ENCODE measurements around the gene RGSL1. TPM values are rescaled to one million over a fixed set of nuclear protein-coding genes. Genes with fewer than 3 reads are reported as not detected.

Gene RGSL1
- total RNA-seq (2014; rRNA removed; shearing (Covaris generic)): not detected in 2 replicates

DNA sequence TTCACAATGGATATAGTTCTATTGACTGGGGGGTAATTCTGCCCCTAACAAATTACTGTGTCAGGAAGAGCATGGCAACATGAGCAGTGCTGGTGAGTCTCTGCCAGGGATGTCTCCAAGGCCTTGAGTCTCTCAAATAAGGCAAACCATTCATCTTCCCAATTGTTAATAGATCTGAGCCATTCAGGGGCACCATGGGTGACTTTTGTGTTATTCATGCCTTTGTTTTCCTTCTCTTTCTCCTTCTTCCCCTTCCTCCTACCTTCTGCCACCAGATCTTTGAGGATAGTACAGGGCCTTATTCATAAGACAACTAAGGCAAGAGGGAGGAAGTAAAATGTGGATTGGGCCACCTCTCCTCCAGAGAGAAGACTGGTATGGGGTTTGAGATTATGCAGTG lies at the start of gene RGSL1:
Gene RGSL1 (plus strand): TSS at position 60 of the 400 bp plus-strand sequence. CDS start 20 bp downstream, at position 80.
- H3K4me1 ChIP-seq (replicated peaks): no peaks in the 10 kb centered on the region
- no peak within 1 kb of the TSS for H3K4me3 ChIP-seq
- no peaks in the 10 kb centered on the region for H3K36me3 ChIP-seq
- H3K27ac ChIP-seq: no peak within 1 kb of the TSS
- DNase-seq (ENCODE audit: low read depth in 1 of 2, low spot score in 2 of 2): no peak
- no peaks in the 10 kb centered on the region for H3K27me3 ChIP-seq (replicated peaks)
- no peaks in the 10 kb centered on the region for H3K9me3 ChIP-seq (replicated peaks)

DNA sequence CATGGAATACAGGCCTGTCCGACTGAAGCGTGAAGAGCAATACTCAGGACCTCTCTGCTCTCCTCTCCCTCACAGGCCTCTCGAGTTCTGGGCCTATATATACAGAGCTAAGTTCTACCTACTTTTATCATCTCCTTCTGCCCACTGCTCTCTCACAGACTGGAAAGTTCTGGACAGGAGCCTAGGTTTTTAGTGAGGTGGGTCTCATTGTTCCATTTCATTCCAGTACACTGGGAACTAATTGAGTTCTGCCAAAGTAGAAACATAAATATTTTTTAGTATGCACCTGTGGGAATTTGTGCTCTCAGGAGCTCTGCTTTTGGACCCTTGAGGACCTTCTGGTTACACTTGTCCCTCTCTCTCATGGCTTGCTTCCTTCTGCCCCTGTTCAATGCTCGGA lies 49.4 kb upstream of the RGSL1 start, which contains the start of gene TEDDM1:
Gene TEDDM1 (minus strand): TSS at position 101 of the 400 bp plus-strand sequence. CDS start 182 bp downstream, outside the sequence.
- H3K4me3 ChIP-seq: no peak within 1 kb of the TSS

DNA sequence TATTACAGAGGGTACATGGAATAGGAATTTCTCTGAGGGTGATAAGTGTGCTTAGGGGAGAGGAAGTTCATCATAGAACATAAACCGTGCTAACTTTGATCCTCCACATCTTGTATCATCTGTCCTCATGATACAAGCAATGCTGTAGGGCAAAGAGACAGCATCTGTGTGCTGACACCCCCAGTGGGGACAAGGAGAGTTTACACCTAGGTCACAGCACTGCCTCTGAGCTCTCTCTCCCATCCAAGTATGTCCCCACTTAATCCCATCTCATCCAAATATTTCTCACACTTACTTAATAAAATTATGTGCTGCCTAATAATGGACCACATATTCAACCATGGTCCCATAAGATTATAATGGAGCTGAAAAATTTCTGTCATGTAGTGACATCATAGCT lies 45.2 kb upstream of the RGSL1 start:
- H3K27ac ChIP-seq: no peak overlapping the region
- no peaks in the 10 kb centered on the region for H3K36me3 ChIP-seq
- no peaks in the 10 kb centered on the region for H3K27me3 ChIP-seq (replicated peaks)
- no peaks in the 10 kb centered on the region for H3K9me3 ChIP-seq (replicated peaks)
- no peak for DNase-seq (ENCODE audit: low read depth in 1 of 2, low spot score in 2 of 2)
- H3K4me1 ChIP-seq (replicated peaks): no peaks in the 10 kb centered on the region
- H3K4me3 ChIP-seq: no peak overlapping the region

More for the DNA sequence above, 49.4 kb upstream of the RGSL1 start, which contains the start of gene TEDDM1:
- H3K9me3 ChIP-seq (replicated peaks): no peaks in the 10 kb centered on the region
- no peaks in the 10 kb centered on the region for H3K4me1 ChIP-seq (replicated peaks)
- DNase-seq (ENCODE audit: low read depth in 1 of 2, low spot score in 2 of 2): no peak
- H3K27me3 ChIP-seq (replicated peaks): no peaks in the 10 kb centered on the region
- no peaks in the 10 kb centered on the region for H3K36me3 ChIP-seq
- H3K27ac ChIP-seq: no peak within 1 kb of the TSS

DNA sequence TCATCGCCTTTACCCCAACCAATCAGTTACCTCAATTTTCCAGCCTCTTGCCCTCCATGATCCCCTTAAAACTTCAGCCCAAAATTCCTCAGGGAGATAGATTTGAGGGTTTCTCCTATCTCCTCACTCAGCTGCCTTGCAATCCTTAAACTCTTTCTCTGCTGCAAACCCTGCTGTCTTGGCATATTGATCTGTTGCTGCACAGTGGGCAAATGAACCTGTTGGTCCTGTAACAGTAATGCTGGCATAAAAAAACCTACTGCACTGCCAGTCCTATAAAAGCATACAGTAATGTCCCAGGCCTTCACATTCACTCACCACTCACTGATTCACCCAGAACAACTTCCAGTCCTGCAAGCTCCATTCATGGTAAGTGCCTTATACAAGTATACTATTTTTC lies 44.4 kb upstream of the RGSL1 start:
- DNase-seq (ENCODE audit: low read depth in 1 of 2, low spot score in 2 of 2): no peak
- no peaks in the 10 kb centered on the region for H3K27me3 ChIP-seq (replicated peaks)
- H3K4me1 ChIP-seq (replicated peaks): no peaks in the 10 kb centered on the region
- no peak overlapping the region for H3K4me3 ChIP-seq
- H3K36me3 ChIP-seq: no peaks in the 10 kb centered on the region
- H3K27ac ChIP-seq: no peak overlapping the region
- H3K9me3 ChIP-seq (replicated peaks): no peaks in the 10 kb centered on the region

DNA sequence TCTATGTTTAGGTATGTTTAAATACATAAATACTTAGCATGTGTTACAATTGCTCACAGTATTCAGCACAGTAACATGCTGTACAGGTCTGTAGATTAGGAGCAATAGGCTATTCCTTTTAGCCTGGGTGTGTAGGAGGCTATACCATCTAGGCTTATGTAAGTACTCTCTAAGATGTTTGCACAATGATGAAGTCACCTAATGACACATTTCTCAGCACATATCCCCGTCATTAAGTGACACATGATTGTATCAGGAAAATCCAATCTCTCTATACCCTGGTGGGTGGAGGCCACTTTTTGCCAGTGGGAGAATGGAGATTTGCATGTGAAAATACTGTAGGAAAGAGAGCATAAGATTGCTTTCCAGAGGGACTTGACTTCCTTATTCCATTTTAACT lies 43.9 kb upstream of the RGSL1 start:
- Histone ChIP-seq H3K36me3 (no peaks in the 10 kb centered on the region), H3K27ac (no peak overlapping the region), H3K27me3 (replicated peaks) (no peaks in the 10 kb centered on the region), H3K9me3 (replicated peaks) (no peaks in the 10 kb centered on the region), H3K4me1 (replicated peaks) (no peaks in the 10 kb centered on the region), H3K4me3 (no peak overlapping the region)
- DNase-seq (ENCODE audit: low read depth in 1 of 2, low spot score in 2 of 2): no peak

DNA sequence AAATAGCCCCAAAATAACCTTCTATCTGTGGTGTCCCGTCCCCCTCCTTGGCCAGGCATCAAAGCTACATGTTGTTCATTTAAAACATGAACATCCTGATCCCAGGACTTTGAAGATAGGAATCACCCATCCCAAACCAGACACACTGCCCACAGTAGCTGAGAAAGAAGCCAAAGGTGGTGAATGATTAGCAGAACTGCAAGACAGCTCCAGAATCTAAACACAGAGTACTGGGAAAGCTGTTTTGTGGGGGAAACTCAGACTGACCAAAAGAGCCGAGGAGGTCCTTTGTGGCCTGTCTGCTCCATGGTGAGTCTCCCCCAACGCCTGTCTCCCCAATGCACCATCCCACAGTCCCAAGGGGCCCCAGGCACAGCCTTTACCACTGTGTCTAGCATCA lies 42.2 kb upstream of the RGSL1 start:
- no peak for DNase-seq (ENCODE audit: low read depth in 1 of 2, low spot score in 2 of 2)
- H3K27ac ChIP-seq: no peak overlapping the region
- H3K4me1 ChIP-seq (replicated peaks): no peaks in the 10 kb centered on the region
- no peaks in the 10 kb centered on the region for H3K9me3 ChIP-seq (replicated peaks)
- no peak overlapping the region for H3K4me3 ChIP-seq
- no peaks in the 10 kb centered on the region for H3K27me3 ChIP-seq (replicated peaks)
- no peaks in the 10 kb centered on the region for H3K36me3 ChIP-seq

DNA sequence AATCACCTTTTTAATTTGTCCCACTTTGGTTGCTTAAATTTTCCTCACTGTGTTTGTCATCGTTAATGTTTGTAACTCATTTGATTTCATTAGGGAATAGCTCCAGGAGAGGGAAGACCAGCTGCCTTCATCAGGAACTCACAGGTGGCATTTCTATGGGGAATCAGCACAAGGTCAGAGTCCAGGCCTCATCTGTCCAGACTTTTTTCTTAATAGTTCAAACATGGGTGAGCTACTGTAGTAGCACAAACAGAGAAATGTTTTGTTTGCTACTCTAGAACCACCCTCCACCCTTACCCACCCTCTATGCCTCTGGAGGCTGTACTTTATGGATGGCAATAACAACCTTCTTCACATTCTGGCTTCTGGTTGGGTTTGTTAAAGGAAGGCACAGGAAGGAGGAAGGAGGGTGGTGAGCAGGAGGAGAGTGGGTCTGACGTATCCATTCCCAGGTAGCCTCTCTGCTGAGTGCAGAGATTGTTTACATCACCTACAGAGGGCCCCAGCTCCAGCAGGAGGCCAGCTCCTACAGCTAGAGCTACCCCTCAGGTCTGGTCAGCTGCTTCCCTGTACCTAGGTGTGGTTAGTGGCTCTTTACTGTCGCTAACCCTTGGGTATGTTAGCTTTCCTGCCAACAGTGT lies 41.4 kb upstream of the RGSL1 start:
- Histone ChIP-seq H3K4me3 (no peak overlapping the region), H3K36me3 (no peaks in the 10 kb centered on the region), H3K9me3 (replicated peaks) (no peaks in the 10 kb centered on the region), H3K27ac (no peak overlapping the region), H3K4me1 (replicated peaks) (no peaks in the 10 kb centered on the region), H3K27me3 (replicated peaks) (no peaks in the 10 kb centered on the region)
- no peak for DNase-seq (ENCODE audit: low read depth in 1 of 2, low spot score in 2 of 2)

DNA sequence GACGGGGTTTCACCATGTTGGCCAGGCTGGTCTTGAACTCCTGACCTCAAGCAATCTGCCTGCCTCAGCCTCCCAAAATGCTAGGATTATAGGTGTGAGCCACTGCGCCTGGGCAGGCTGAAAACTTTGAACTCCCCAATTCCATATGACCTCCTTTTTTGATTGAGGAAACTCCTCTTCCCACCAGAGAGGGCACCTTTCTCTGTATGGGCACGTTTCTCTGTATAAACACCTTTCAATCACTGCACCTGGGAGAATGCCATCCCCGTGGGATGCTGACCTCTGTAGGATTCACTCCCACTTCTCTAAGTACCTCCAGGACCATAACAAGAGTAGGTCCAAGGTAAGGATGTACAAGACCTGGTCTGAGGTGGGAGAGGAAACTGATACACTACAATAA lies 39.8 kb upstream of the RGSL1 start:
- Histone ChIP-seq H3K27me3 (replicated peaks) (no peaks in the 10 kb centered on the region), H3K36me3 (no peaks in the 10 kb centered on the region), H3K4me1 (replicated peaks) (no peaks in the 10 kb centered on the region), H3K4me3 (no peak overlapping the region), H3K27ac (no peak overlapping the region), H3K9me3 (replicated peaks) (no peaks in the 10 kb centered on the region)
- no peak for DNase-seq (ENCODE audit: low read depth in 1 of 2, low spot score in 2 of 2)

DNA sequence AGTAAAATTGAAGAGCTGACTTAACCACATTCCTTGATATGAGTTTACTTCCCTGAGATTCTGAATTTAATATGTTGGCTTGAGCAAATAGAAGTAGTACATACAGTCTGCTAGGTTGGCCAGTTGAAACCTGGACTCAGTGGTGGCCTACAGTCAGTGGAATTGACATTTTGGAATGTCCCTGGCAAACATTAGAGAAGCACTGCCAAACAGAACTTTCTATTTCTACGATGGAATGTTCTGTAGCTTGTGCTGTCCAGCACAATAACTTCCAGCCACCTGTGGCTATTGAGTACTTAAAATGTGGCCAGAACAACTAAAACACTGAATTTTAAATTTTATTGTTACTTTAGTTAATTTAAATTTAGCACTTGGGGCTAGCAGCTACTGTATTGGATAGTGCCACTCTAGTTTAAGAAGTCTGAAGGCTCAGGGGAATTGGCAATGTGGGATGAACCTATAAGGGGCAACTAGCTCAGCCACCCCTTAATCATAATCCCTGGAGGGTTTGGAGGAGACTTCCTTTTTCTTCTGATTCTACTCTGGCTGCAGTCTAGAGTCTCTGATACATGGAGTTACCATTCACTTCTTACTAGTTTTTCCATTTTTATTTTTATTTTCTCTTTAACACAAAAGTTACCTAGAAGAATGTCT lies 39.2 kb upstream of the RGSL1 start:
- DNase-seq (ENCODE audit: low read depth in 1 of 2, low spot score in 2 of 2): no peak
- Histone ChIP-seq H3K9me3 (replicated peaks) (no peaks in the 10 kb centered on the region), H3K27me3 (replicated peaks) (no peaks in the 10 kb centered on the region)

DNA sequence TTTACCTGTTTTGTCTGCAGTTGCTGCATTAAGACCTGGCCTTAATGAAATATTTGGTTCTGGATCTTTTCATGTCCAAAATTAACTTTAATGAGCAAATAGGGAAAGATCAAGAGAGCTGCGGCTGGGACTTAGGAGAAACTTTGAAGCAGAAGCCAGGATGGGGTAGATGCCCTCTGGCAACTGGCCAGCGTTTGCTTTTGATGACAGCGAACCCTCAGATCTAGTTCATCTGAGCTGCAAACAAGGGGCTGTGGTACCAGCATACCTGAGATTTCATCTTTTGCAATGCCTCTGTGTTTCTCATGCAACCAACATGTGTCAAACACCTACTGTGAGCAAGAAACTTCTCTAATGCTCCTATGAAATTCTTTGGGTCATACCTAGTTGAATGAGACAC lies 36.5 kb upstream of the RGSL1 start:
- Histone ChIP-seq H3K36me3 (no peaks in the 10 kb centered on the region), H3K27me3 (replicated peaks) (0 out of 2 replicates have a peak, but pooled peaks cover 3% of the 10 kb centered on the region), H3K4me3 (no peak overlapping the region), H3K9me3 (replicated peaks) (no peaks in the 10 kb centered on the region), H3K27ac (no peak overlapping the region), H3K4me1 (replicated peaks) (no peaks in the 10 kb centered on the region)
- DNase-seq (ENCODE audit: low read depth in 1 of 2, low spot score in 2 of 2): no peak

More for the DNA sequence above, 39.2 kb upstream of the RGSL1 start:
- Histone ChIP-seq H3K27ac (no peak overlapping the region), H3K4me3 (no peak overlapping the region), H3K4me1 (replicated peaks) (no peaks in the 10 kb centered on the region), H3K36me3 (no peaks in the 10 kb centered on the region)

DNA sequence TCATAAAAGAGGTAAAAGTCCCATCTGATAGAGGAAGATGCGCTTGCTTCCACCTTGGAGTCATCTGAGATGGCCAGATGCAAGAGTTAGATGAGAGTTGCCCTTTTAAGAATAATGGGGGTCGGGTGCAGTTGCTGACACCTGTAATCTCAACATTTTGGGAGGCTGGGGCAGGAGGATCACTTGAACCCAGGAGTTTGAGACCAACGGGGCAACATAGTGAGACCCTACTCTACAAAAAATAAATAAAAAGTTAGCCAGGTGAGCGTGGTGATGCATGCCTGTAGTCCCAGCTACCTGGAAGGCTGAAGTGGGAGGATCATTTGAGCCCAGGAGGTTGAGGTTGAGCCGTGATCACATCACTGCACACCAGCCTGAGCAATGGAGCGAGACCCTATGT lies 36.0 kb upstream of the RGSL1 start:
- no peaks in the 10 kb centered on the region for H3K4me1 ChIP-seq (replicated peaks)
- DNase-seq (ENCODE audit: low read depth in 1 of 2, low spot score in 2 of 2): no peak
- no peaks in the 10 kb centered on the region for H3K9me3 ChIP-seq (replicated peaks)
- H3K27ac ChIP-seq: no peak overlapping the region
- H3K27me3 ChIP-seq (replicated peaks): 0 out of 2 replicates have a peak, but pooled peaks cover 3% of the 10 kb centered on the region
- no peak overlapping the region for H3K4me3 ChIP-seq
- no peaks in the 10 kb centered on the region for H3K36me3 ChIP-seq

DNA sequence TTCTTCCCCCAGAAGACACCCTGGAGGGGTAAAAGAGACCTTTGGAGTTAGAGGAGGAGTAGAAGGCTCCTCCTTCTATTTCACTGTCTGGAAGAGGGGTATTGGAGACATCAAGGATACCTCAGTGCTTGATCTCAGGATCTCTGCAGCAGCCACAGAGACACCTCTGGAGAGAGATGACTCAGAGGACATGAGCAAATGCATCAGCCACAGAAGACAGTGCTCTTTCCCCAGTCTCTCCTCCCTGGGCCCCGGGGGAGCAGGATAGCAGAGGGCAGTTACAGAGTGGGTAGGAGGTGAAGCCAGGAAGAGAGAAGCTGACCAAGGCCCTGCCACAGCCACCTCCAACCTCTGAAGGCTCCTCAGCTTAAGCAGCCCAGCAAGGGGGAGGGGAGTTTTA lies 34.2 kb upstream of the RGSL1 start:
- no peak overlapping the region for H3K4me3 ChIP-seq
- no peaks in the 10 kb centered on the region for H3K4me1 ChIP-seq (replicated peaks)
- 0 out of 2 replicates have a peak, but pooled peaks cover 3% of the 10 kb centered on the region for H3K27me3 ChIP-seq (replicated peaks)
- H3K27ac ChIP-seq: no peak overlapping the region
- no peaks in the 10 kb centered on the region for H3K36me3 ChIP-seq
- H3K9me3 ChIP-seq (replicated peaks): no peaks in the 10 kb centered on the region
- DNase-seq (ENCODE audit: low read depth in 1 of 2, low spot score in 2 of 2): no peak

DNA sequence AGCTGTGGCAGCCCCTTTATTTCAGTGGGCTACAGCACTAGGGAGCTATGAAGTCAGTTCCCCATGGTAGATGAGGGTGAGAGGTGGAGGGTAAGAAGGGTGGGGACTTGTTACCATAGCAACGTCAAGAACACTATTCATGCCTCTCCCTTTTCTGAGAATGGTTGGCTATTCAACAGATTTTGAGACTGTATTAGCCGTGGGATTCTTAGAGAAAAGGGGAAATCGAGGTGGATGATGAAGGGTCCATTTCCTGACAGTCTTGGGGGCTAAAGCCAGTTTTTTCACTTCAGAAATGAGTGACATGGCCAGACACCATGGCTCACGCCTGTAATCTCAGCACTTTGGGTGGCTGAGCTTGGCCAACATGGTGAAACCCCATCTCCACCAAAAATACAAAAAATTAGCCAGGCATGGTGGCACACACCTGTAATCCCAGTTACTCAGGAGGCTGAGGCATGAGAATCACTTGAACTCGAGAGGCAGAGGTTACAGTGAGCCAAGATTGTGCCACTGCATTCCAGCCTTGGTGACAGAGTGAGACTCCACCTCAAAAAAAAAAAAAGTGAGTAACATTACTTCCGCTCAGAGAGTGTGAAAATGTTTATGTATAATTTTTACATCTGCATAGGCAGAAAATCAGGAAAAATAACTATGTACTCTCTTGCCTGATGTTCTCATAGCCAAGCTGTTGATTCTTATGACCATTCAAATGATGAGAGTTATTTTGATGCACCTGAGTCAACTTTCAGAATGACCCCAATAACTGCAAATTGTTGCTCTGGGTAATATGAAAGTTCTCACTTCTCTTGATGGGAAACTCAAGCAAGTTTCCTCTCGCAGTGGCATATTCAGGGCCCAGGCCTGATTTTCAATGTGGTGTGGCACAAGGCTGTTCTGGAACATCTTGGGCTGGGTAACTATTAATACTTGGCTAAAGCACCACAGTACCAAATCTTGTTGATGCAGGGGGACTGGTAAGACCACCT lies 23.2 kb upstream of the RGSL1 start:
- Histone ChIP-seq H3K9me3 (replicated peaks) (no peaks in the 10 kb centered on the region), H3K36me3 (no peaks in the 10 kb centered on the region), H3K4me3 (no peak overlapping the region), H3K4me1 (replicated peaks) (no peaks in the 10 kb centered on the region), H3K27me3 (replicated peaks) (no peaks in the 10 kb centered on the region), H3K27ac (no peak overlapping the region)
- DNase-seq (ENCODE audit: low read depth in 1 of 2, low spot score in 2 of 2): no peak
